Upper lobe of left lung (tissue), 6 donors: Measurements from ENCODE around the gene POLR2M. TPM values are rescaled to one million over a fixed set of nuclear protein-coding genes. Genes with fewer than 3 reads are reported as not detected.

Source experiments
- ATAC-seq, 2 donors: fragments of 200-7000 bp; cut with Tn5 transposase; one replicate each; pipeline ENCODE4 v1.9.1; 2022; ENCODE audit warnings: mild to moderate bottlenecking in 2 of 2, moderate library complexity in 2 of 2; ENCODE audit not compliant: low FRiP score in 2 of 2
- DNase-seq, 2 donors: peaks; one replicate each; pipeline ENCODE4 v3.0.0-alpha.2; 2019 to 2020
- H3K27ac ChIP-seq, 4 donors: fragments of 200-600 bp; sonication (generic); one replicate each; pipeline ENCODE4 v1.5.1; 2016 to 2019
- H3K27me3 ChIP-seq, 4 donors: fragments of 200-600 bp; sonication (generic); one replicate each; pipeline ENCODE4 v1.5.1; 2017 to 2019
- H3K36me3 ChIP-seq, 4 donors: fragments of 200-600 bp; sonication (generic); one replicate each; pipeline ENCODE4 v1.5.1; 2016 to 2019
- H3K4me1 ChIP-seq, 4 donors: fragments of 200-600 bp; sonication (generic); one replicate each; pipeline ENCODE4 v1.5.1; 2018 to 2019
- H3K4me3 ChIP-seq, 4 donors: fragments of 200-600 bp; sonication (generic); one replicate each; pipeline ENCODE4 v1.5.1; 2017 to 2019; ENCODE audit warnings: mild to moderate bottlenecking in 2 of 4, moderate library complexity in 1 of 4
- H3K9me3 ChIP-seq, 4 donors: fragments of 200-600 bp; sonication (generic); one replicate each; pipeline ENCODE4 v1.5.1; 2018 to 2019
- EP300 ChIP-seq, 4 donors: sonication (generic); formaldehyde crosslinking; IDR thresholded peaks; one replicate each; pipeline ENCODE4 v1.5.1; 2017; ENCODE audit warnings: antibody characterized with exemption in 4 of 4, control low read depth in 2 of 4
- POLR2A ChIP-seq, 4 donors: fragments of 450-650 bp; IDR thresholded peaks; one replicate each; pipeline ENCODE4 v1.5.1; 2016 to 2017; ENCODE audit warnings: antibody characterized with exemption in 4 of 4, mild to moderate bottlenecking in 2 of 4
- POLR2AphosphoS5 ChIP-seq, 2 donors: sonication (generic); formaldehyde crosslinking; IDR thresholded peaks; one replicate each; pipeline ENCODE4 v1.5.1; 2017; ENCODE audit warnings: antibody characterized with exemption in 2 of 2
- WGBS, 2 donors: methylation state at CpG; one replicate each; pipeline ENCODE4 v1.1.5; 2017 to 2018; 5-methylcytosine and 5-hydroxymethylcytosine counted together
- total RNA-seq, 6 donors: library from RNA; depleted of rRNA in 4 of 6; stranded (reverse); fragments of >200 nt in 4 of 6; gene quantifications; one replicate each; pipeline versions ENCODE4 v1.1.0 to v1.2.1, GENCODE V29; 2016 to 2021
- TF ChIP-seq, protein P1 (sequence below), 6 experiments: fragments of 450-650 bp in 4 of 6; fragments of 200-600 bp in 2 of 6; sonication (generic) in 2 of 6; IDR thresholded peaks; one replicate each; pipeline ENCODE4 v1.5.1; 2016 to 2019; ENCODE audit warnings: antibody characterized with exemption in 6 of 6
- donor health status: DM: no; HTN: no; CAD: no; lungs with moderate emphysema.
- donor health status: DM: no; HTN: yes; CAD: no; lungs with severe emphysema.

POLR2M gene
- total RNA-seq: 100 to 1,000 TPM in 2 of 6 donors, 10 to 100 TPM in 4; 40.2 to 553 (median 73.4) TPM

DNA sequence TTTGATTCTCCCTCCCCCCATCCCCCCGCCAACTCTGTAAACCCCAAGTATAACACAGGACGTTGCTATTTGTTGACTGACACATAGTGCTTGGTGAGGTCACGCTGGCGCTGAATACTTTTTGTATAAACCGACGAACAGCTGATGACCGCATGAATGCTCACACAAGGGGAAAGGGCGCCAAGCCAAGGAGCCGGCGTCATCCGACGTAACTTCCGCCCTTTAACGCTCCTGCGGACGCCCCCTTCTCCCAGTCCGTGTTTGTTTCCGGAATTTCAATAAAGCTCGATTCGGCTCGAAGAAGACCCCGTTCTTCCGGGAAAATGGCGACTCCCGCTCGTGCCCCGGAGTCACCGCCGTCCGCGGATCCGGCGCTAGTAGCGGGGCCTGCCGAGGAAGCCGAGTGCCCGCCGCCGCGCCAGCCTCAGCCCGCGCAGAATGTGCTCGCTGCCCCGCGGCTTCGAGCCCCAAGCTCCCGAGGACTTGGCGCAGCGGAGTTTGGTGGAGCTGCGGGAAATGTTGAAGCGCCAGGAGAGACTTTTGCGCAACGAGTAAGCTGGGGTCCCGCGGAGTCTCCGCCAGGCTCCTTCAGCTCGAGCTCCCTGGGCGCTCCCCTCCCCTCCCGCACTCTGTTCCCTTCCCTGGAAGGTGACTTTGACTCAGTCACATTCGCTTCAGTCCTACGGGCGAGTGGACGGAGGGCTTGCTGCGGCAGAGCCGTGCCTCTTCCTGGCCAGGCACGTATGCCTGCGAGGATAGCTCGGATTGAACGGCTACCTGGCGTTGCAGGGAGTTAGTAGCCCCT, at the start of gene POLR2M:
TSS of gene POLR2M (plus strand) at position 310 of the 805 bp plus-strand sequence. CDS start at position 439, 129 bp downstream.
- Histone ChIP-seq H3K4me3 (peak within 1 kb of the TSS; percentile 33 to 93 (median 78)), H3K27ac (peak within 1 kb of the TSS; percentile 93 to 96 (median 94)), H3K36me3 (peaks cover 4 to 27% (median 14%) of the 10 kb centered on the region in 4 donors), H3K9me3 (no peaks in the 10 kb centered on the region), H3K4me1 (peaks cover 16 to 37% (median 24%) of the 10 kb centered on the region in 4 donors), H3K27me3 (no peaks in the 10 kb centered on the region)
- TF ChIP-seq EP300 (IDR thresholded peaks at IDR 0.05) (peak in 2 of 4 donors; percentile 13 to 73), POLR2A (IDR thresholded peaks at IDR 0.05) (peak; percentile 29 to 89 (median 65)), POLR2AphosphoS5 (IDR thresholded peaks at IDR 0.05) (peak; percentile 80 to 87)
- TF ChIP-seq, protein P1, sequence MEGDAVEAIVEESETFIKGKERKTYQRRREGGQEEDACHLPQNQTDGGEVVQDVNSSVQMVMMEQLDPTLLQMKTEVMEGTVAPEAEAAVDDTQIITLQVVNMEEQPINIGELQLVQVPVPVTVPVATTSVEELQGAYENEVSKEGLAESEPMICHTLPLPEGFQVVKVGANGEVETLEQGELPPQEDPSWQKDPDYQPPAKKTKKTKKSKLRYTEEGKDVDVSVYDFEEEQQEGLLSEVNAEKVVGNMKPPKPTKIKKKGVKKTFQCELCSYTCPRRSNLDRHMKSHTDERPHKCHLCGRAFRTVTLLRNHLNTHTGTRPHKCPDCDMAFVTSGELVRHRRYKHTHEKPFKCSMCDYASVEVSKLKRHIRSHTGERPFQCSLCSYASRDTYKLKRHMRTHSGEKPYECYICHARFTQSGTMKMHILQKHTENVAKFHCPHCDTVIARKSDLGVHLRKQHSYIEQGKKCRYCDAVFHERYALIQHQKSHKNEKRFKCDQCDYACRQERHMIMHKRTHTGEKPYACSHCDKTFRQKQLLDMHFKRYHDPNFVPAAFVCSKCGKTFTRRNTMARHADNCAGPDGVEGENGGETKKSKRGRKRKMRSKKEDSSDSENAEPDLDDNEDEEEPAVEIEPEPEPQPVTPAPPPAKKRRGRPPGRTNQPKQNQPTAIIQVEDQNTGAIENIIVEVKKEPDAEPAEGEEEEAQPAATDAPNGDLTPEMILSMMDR (IDR thresholded peaks at IDR 0.05): peak in 1 of 6 experiments; percentile 11
- ATAC-seq (peak; percentile 96 to 98), DNase-seq (peak; percentile 93 to 94)
- WGBS, 2 donors: 0% methylated on average over 32 to 63 of the region's 70 CpGs

DNA sequence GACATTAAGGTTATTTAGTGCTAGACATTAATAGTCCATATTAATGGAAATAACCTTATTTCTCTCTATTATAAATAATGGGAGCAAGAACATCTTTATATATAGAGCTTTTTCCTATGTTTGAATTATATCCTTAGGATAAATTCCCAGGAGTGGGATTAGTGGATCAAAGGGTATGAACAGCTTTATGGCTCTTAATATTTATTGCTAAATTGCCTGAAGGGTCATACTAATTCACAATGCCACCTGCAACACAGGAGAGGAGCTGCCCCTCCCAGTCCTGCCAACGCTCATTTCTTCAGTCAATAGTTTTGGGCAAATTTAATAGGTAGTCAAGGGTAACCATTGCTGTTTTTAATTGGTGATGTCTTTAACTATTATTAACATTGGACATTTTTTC, 48.9 kb upstream of the POLR2M start:
- H3K27me3 ChIP-seq: no peaks in the 10 kb centered on the region
- DNase-seq (no peak), ATAC-seq (no peak)
- TF ChIP-seq, protein P1 (IDR thresholded peaks at IDR 0.05): no peak
- TF ChIP-seq EP300 (IDR thresholded peaks at IDR 0.05) (no peak), POLR2A (IDR thresholded peaks at IDR 0.05) (no peak), POLR2AphosphoS5 (IDR thresholded peaks at IDR 0.05) (no peak)
- H3K36me3 ChIP-seq: no peaks in the 10 kb centered on the region
- 88 to 91% methylated on average over 1 of the region's 1 CpG for WGBS, 2 donors
- H3K4me3 ChIP-seq: no peak overlapping the region
- H3K27ac ChIP-seq: no peak overlapping the region
- no peaks in the 10 kb centered on the region for H3K9me3 ChIP-seq
- peaks cover 0 to 12% (median 7%) of the 10 kb centered on the region in 4 donors for H3K4me1 ChIP-seq

DNA sequence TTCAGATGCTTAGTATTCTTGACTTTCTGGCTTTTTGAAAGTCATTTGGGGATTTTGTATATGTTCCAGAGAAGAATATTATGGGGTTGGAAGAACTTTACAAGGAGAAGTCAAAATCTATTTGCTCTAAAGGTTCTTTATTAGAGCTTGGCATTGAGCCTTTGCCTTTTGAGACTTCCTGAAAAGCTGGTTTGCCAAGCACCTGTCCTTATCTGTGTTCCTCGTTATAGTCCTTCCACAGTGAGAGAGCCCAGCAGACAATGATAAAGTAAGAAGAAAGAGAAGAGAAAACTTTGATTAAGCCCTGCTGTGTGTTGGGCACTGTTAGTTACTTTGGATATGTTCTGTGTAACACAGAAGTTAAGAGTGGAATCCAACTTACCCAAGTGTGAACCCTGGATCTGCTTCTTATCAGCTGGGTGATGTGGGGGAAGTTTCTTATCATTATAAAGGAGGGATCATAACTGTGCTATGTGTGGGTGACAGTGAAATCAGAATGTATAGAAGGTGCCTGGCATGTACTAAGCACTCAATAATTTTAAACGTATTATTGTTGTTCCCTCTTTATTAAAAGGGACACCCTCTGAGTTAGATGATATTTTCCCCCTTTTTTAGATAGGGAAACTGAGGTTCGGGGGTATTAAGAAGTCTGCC, 44.3 kb upstream of the POLR2M start:
- DNase-seq (peak in 1 of 2 donors; percentile 26), ATAC-seq (no peak)
- WGBS, 2 donors: 66 to 70% methylated on average over 3 of the region's 3 CpGs
- H3K27ac ChIP-seq: no peak overlapping the region
- no peaks in the 10 kb centered on the region for H3K27me3 ChIP-seq
- no peak overlapping the region for H3K4me3 ChIP-seq
- no peaks in the 10 kb centered on the region for H3K9me3 ChIP-seq
- peaks cover 0 to 3% (median 0%) of the 10 kb centered on the region in 4 donors for H3K36me3 ChIP-seq
- TF ChIP-seq, protein P1 (IDR thresholded peaks at IDR 0.05): no peak
- TF ChIP-seq POLR2A (IDR thresholded peaks at IDR 0.05) (no peak), EP300 (IDR thresholded peaks at IDR 0.05) (no peak), POLR2AphosphoS5 (IDR thresholded peaks at IDR 0.05) (no peak)
- H3K4me1 ChIP-seq: peaks cover 0 to 11% (median 8%) of the 10 kb centered on the region in 4 donors

DNA sequence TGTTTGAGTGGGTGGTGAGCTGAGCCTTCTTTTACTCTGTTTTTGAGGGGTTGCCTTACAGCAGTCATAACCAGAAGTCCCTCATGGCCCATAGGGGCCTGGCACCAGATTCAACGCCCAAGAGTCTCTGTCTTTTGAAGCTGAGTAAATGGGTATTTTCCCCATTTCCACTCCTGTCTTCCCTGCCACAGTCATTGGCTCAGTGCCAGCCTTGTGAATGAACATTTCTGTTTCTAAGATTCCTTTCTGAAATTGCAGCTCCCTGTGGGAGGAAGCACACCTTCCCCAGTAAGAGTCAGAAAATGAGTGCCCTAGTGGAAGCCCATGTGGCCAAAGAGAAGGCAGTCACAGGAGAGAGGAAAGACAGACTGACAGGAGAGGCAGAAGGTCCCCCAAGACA, 43.7 kb upstream of the POLR2M start:
- Histone ChIP-seq H3K27me3 (no peaks in the 10 kb centered on the region), H3K27ac (no peak overlapping the region), H3K36me3 (peaks cover 0 to 3% (median 0%) of the 10 kb centered on the region in 4 donors), H3K4me1 (peaks cover 0 to 12% (median 10%) of the 10 kb centered on the region in 4 donors), H3K4me3 (no peak overlapping the region), H3K9me3 (no peaks in the 10 kb centered on the region)
- ATAC-seq (no peak), DNase-seq (no peak)
- WGBS, 2 donors: 67 to 80% methylated on average over 1 of the region's 1 CpG
- TF ChIP-seq, protein P1 (IDR thresholded peaks at IDR 0.05): no peak
- TF ChIP-seq POLR2A (IDR thresholded peaks at IDR 0.05): no peak
- no peak for TF ChIP-seq POLR2AphosphoS5 (IDR thresholded peaks at IDR 0.05)
- no peak for TF ChIP-seq EP300 (IDR thresholded peaks at IDR 0.05)
